PFSK-1 (cell line): Measurements from ENCODE around the gene ARG2.

ENCODE experiments used
- FOXP2 ChIP-seq: optimal IDR thresholded peaks from 2 replicates; pipeline ENCODE3; 2011; ENCODE audit warnings: borderline replicate concordance, control low read depth, inconsistent platforms; ENCODE audit not compliant: insufficient read depth; ENCODE audit errors: extremely low read length, extremely low read depth
- POLR2AphosphoS5 ChIP-seq: IDR thresholded peaks from 2 replicates; pipeline ENCODE4 v1.6.1; 2012; ENCODE audit warnings: low read depth, mild to moderate bottlenecking, control low read depth, low read length, moderate library complexity
- SIN3A ChIP-seq: IDR thresholded peaks from 2 replicates; pipeline ENCODE4 v1.6.1; 2012; ENCODE audit warnings: mild to moderate bottlenecking, low read length, moderate library complexity, borderline replicate concordance; ENCODE audit not compliant: insufficient read depth
- TF ChIP-seq, protein P1 (sequence below), 2 experiments: IDR thresholded peaks; 2 replicates each; pipeline versions ENCODE4 v1.6.1 to v1.8.0; 2011 to 2012; ENCODE audit warnings: low read depth in 2 of 2, low read length in 2 of 2, control low read depth in 1 of 2, inconsistent platforms in 1 of 2, mild to moderate bottlenecking in 1 of 2, moderate library complexity in 1 of 2; ENCODE audit not compliant: insufficient read depth in 1 of 2

DNA sequence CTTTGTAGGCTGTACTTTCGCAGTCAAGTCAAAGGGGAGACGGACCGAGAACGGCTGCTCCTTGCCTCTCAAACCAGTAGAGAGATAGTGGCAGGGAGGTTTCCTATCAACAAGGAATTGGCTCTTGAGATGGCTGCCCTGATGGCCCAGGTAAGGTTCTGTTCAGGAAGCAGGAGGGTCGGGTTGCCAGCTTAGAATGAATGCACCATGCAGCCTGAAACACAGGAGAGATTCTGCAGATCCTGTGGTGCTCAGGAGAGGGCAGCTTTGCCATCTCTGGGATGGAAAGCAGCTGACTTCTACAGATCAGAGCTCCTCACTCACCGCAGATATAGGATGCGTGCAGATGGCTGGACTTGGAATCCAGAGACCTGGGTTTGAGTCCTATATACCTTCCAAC, 37.7 kb upstream of the ARG2 start:
- no peak for TF ChIP-seq POLR2AphosphoS5
- TF ChIP-seq FOXP2: no peak
- TF ChIP-seq, protein P1, sequence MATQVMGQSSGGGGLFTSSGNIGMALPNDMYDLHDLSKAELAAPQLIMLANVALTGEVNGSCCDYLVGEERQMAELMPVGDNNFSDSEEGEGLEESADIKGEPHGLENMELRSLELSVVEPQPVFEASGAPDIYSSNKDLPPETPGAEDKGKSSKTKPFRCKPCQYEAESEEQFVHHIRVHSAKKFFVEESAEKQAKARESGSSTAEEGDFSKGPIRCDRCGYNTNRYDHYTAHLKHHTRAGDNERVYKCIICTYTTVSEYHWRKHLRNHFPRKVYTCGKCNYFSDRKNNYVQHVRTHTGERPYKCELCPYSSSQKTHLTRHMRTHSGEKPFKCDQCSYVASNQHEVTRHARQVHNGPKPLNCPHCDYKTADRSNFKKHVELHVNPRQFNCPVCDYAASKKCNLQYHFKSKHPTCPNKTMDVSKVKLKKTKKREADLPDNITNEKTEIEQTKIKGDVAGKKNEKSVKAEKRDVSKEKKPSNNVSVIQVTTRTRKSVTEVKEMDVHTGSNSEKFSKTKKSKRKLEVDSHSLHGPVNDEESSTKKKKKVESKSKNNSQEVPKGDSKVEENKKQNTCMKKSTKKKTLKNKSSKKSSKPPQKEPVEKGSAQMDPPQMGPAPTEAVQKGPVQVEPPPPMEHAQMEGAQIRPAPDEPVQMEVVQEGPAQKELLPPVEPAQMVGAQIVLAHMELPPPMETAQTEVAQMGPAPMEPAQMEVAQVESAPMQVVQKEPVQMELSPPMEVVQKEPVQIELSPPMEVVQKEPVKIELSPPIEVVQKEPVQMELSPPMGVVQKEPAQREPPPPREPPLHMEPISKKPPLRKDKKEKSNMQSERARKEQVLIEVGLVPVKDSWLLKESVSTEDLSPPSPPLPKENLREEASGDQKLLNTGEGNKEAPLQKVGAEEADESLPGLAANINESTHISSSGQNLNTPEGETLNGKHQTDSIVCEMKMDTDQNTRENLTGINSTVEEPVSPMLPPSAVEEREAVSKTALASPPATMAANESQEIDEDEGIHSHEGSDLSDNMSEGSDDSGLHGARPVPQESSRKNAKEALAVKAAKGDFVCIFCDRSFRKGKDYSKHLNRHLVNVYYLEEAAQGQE (IDR thresholded peaks at IDR 0.05; ENCODE audit: insufficient read depth in 1 of 2, low read depth in 2 of 2, low read length in 2 of 2): no peak
- TF ChIP-seq SIN3A: no peak
